GM12874 (cell line): ENCODE data around the gene OPA1.

Source experiments
- TF ChIP-seq, protein P1 (sequence below): IDR thresholded peaks from 2 replicates; pipeline ENCODE4 v1.5.1; 2011; ENCODE audit warnings: low read depth, mild to moderate bottlenecking, control low read depth, low read length, moderate library complexity; ENCODE audit not compliant: insufficient read depth

Gene OPA1

DNA sequence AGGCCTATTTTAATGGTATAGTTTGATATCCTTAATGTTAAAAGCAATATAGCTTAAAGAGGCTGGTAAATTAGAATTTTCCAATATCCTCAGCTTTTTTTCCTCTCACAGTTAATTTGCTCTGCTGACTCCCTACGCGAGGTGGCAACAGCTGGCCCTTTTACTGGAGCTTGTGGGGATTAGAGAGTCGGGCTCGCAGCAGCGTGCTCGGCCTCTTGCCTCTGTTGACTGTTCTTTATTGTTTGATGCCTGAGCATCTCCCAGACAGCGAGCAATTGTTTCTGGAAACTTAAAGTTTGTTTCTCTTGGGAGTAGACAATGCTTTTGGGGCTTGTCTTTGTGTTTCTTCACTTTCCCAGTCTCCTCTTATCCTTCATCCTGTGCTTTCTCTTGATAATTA lies 80.8 kb downstream of the OPA1 start:
- TF ChIP-seq, protein P1, sequence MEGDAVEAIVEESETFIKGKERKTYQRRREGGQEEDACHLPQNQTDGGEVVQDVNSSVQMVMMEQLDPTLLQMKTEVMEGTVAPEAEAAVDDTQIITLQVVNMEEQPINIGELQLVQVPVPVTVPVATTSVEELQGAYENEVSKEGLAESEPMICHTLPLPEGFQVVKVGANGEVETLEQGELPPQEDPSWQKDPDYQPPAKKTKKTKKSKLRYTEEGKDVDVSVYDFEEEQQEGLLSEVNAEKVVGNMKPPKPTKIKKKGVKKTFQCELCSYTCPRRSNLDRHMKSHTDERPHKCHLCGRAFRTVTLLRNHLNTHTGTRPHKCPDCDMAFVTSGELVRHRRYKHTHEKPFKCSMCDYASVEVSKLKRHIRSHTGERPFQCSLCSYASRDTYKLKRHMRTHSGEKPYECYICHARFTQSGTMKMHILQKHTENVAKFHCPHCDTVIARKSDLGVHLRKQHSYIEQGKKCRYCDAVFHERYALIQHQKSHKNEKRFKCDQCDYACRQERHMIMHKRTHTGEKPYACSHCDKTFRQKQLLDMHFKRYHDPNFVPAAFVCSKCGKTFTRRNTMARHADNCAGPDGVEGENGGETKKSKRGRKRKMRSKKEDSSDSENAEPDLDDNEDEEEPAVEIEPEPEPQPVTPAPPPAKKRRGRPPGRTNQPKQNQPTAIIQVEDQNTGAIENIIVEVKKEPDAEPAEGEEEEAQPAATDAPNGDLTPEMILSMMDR = no peak

DNA sequence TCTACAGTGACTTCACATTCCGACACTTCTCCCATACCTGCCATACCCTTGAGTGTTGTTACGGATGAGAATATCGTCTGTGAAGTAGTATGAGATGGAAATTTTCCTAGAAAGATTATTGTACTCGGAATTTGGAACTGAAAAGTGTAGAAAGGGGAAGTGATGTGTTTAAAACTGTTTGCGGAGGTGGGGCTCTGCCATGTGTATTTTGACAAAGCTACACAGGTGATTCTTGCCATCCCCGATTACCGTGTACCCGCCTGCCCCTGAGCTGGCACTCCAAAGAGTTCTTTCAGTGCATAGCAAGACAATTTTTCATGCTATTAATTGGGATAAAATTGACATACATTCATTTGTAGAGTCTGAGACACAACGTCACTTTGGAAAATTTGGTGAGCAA lies 81.7 kb downstream of the OPA1 start:
- TF ChIP-seq, protein P1 = no peak

DNA sequence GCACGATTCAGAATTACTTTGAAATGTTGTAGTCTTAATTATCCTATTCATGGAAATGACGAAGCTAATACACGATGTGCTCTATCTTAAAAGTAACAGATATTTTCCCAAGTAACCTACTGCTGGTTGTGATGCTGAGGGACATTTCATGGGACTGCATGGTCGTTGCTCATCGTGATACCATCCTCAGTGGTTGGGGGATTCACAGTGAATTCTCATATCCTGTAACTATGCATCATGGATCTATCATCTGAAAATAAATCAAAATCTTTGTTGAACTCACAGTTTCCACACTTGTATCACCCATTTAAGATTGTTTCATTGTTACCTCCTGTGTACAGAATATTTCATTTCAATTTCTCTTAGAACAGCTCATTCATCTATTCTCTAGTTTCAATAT lies 84.7 kb downstream of the OPA1 start:
- TF ChIP-seq, protein P1 = no peak

DNA sequence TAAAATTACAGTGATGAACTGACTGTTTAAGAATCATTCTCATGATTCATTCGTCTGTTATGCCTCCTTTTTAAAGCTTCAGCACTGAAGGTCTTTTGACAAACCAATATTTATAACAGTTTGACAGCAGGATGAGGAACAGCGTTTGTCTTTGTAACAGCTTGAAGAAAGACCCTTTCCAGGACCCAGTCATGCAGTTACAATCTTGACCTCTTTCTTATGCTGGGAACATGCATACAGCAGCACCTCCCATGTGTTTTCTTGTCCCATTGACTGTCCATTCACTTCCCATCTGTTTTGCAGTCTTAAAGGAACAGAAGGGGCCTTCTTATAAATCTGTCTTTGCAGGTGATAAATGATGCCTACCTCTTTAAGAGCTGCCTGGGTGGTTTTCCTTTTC lies 87.2 kb downstream of the OPA1 start:
- TF ChIP-seq, protein P1 = no peak

DNA sequence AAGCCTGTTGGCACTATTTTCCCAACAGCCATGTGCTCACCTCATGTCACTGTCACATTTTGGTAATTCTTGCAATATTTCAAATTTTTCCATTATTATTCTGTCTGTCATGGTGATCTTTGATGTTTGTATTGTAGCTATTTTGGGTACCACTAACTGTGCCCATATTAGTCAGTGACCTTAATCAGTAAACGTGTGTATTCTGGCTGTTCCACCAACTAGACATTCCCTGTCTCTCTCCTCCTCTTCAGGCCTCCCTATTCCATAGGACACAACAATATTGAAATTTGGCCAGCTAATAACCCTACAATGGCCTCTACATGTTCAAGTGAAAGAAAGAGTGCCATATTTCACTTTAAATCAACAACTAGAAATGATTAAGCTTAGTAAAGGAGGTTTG lies 88.6 kb downstream of the OPA1 start:
- TF ChIP-seq, protein P1 = no peak

DNA sequence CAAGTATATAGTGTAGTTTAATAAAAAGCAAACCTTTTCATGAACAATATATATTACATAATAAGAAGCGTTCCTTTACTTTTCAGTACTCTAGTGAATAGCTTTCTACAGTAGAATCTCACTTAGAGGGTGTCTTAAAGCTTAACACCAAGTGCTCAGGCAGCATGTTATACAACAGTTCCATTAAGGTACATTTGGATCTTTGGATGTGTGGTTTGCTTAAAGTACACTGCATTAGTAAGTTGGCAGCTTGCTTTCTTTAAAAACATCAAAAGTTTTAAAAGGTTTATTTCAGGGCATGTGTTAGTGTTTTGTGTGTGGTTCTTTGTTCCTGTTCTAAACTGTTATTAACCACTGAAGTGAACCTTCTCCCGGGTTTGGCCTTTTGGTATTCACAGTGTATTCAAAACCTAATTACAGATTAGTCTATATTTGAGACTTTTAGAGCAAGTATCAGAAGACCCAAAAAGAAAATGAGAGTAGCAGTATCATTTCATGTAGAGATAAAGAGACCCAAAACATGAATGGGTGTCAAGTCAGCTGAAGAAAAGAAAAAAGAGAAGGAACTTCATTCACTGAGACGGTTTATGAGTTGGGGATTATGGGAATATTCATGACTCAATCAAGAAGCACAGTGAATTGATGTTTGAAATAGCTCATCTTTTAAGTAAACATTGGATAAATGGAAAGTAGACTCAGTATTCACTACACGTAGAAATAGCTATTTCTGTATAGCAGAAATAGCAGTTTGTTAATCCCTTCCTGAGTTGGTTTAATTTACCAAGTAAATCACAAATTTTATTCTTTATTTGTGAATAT lies 93.9 kb downstream of the OPA1 start:
- TF ChIP-seq, protein P1 = no peak

DNA sequence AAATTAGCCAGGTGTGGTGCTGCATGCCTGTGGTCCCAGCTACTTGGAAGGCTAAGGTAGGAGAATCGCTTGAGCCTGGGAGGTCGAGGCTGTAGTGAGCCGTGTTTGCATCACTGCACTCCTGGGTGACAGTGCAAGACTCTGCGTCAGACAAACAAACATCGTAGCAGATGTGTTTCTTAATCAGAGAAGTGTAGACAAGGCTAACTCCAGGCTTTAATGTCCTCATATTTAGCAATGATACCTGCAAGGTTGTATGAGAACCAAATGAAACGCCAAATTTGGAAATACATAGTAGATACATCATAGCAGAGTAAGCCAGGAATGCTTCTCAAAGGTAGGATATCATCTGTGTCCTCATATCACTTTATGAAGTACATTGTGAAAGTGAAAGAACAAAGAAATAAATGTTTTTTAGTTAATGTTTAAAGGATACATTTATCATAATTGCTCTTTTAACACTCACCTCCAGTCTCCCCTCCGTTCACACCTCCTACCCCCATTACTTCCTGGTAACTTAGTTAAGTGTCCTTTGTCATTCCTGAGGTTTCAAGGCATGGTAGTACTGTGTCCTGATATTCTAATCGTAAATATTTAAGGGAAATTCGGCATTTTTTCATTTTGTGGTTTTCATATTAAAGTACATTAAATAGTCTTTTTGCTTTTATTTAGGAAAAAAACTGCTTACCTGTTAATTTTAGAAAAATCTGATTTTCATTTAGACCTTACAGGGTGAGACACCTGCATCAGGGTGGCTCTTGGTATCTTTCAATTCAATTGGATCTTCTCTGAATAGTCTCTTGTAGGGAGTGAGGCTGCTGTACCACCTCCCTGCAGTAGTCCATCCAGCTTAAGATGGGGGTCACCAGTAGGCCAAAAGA lies 96.1 kb downstream of the OPA1 start:
- TF ChIP-seq, protein P1 = no peak
